C4-2B (cell line): Measurements from ENCODE around the gene DNAJB12.

Source experiments
- ZFX ChIP-seq: fragments of 450-650 bp; IDR thresholded peaks from 2 replicates; pipeline ENCODE4 v1.6.1; 2017
- TF ChIP-seq, protein P1 (sequence below): fragments of 450-650 bp; conservative IDR thresholded peaks from 2 replicates; pipeline ENCODE4 v1.5.1; 2017; ENCODE audit warnings: mild to moderate bottlenecking

GRCh38 chr10:72379062-72379461, 24.3 kb upstream of the DNAJB12 start:
- TF ChIP-seq ZFX = no peak
- TF ChIP-seq, protein P1, sequence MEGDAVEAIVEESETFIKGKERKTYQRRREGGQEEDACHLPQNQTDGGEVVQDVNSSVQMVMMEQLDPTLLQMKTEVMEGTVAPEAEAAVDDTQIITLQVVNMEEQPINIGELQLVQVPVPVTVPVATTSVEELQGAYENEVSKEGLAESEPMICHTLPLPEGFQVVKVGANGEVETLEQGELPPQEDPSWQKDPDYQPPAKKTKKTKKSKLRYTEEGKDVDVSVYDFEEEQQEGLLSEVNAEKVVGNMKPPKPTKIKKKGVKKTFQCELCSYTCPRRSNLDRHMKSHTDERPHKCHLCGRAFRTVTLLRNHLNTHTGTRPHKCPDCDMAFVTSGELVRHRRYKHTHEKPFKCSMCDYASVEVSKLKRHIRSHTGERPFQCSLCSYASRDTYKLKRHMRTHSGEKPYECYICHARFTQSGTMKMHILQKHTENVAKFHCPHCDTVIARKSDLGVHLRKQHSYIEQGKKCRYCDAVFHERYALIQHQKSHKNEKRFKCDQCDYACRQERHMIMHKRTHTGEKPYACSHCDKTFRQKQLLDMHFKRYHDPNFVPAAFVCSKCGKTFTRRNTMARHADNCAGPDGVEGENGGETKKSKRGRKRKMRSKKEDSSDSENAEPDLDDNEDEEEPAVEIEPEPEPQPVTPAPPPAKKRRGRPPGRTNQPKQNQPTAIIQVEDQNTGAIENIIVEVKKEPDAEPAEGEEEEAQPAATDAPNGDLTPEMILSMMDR = no peak
